ENCODE data around the gene NRIP3.
"Not testable (repeated sequence)": the region's sequence is repeated elsewhere in the genome, so short reads cannot be mapped to it uniquely, and the experiment has no call there.

The NRIP3 gene

GRCh38 chr11:9014826-9015225 lies 11.0 kb upstream of the NRIP3 start:
- no peak for DNase-seq

- no peak for DNase-seq
Measured at GRCh38 chr11:9013373-9013772, 9.6 kb upstream of the NRIP3 start.

GRCh38 chr11:9009538-9009937 lies 5.7 kb upstream of the NRIP3 start:
- DNase-seq, result not testable (repeated sequence)

GRCh38 chr11:9008661-9009060 lies 4.9 kb upstream of the NRIP3 start:
- DNase-seq, result no peak

- no peak for DNase-seq
Measured at GRCh38 chr11:9008011-9008550, 4.3 kb upstream of the NRIP3 start.

GRCh38 chr11:9005087-9005486 lies 1.3 kb upstream of the NRIP3 start:
- DNase-seq, result no peak

- DNase-seq, result no peak
Measured at GRCh38 chr11:9004183-9004926, 554 bp upstream of the NRIP3 start.

- no peak for DNase-seq
Measured at GRCh38 chr11:9002920-9003572, 755 bp downstream of the NRIP3 start.

GRCh38 chr11:9001736-9002135 lies 2.1 kb downstream of the NRIP3 start:
- peak; percentile 86 for DNase-seq

- DNase-seq, result no peak
Measured at GRCh38 chr11:8998017-8998416, 5.8 kb downstream of the NRIP3 start.

- DNase-seq, result no peak
Measured at GRCh38 chr11:8997451-8997850, 6.3 kb downstream of the NRIP3 start.

- DNase-seq, result no peak
Measured at GRCh38 chr11:8989453-8989852, 14.3 kb downstream of the NRIP3 start.

GRCh38 chr11:8988329-8989234 lies 15.2 kb downstream of the NRIP3 start:
- DNase-seq, result no peak

- no peak for DNase-seq
Measured at GRCh38 chr11:8987446-8987845, 16.4 kb downstream of the NRIP3 start.

- DNase-seq, result not testable (repeated sequence)
Measured at GRCh38 chr11:8986772-8987171, 17.0 kb downstream of the NRIP3 start.

- DNase-seq, result no peak
Measured at GRCh38 chr11:8985462-8985861, 18.3 kb downstream of the NRIP3 start.

- DNase-seq, result no peak
Measured at GRCh38 chr11:8983552-8983951, 20.2 kb downstream of the NRIP3 start.

- no peak for DNase-seq
Measured at GRCh38 chr11:8980485-8980884, 23.3 kb downstream of the NRIP3 start.

GRCh38 chr11:8979365-8979764 lies 24.4 kb downstream of the NRIP3 start:
- not testable (repeated sequence) for DNase-seq

GRCh38 chr11:8973121-8973520 lies 30.7 kb downstream of the NRIP3 start:
- no peak for DNase-seq

- DNase-seq, result no peak
Measured at GRCh38 chr11:8971924-8972316, 31.9 kb downstream of the NRIP3 start.

GRCh38 chr11:8971196-8971923 lies 32.4 kb downstream of the NRIP3 start:
- no peak for DNase-seq

- no peak for DNase-seq
Measured at GRCh38 chr11:8967184-8967583, 36.6 kb downstream of the NRIP3 start.
